Left lung (tissue), 10 donors: ENCODE results near the gene NDST3. TPM values are rescaled to one million over a fixed set of nuclear protein-coding genes. Genes with fewer than 3 reads are reported as not detected.

Experiments used
- ATAC-seq: fragments of 200-7000 bp; cut with Tn5 transposase; one replicate; pipeline ENCODE4 v1.9.1; 2020; ENCODE audit warnings: moderate library complexity
- DNase-seq, 4 donors: peaks; one replicate each; pipeline ENCODE4 v3.0.0-alpha.2; 2013 to 2020
- H3K27ac ChIP-seq, 2 donors: fragments of 200-600 bp; sonication (generic) in 1 of 2; one replicate each; pipeline versions ENCODE4 v1.5.0 to v1.8.0; 2020 to 2021
- H3K27me3 ChIP-seq, 2 donors: fragments of 200-600 bp; sonication (generic) in 1 of 2; one replicate each; pipeline versions ENCODE4 v1.5.0 to v1.8.0; 2020 to 2021
- H3K36me3 ChIP-seq, 2 donors: fragments of 200-600 bp; sonication (generic) in 1 of 2; one replicate each; pipeline versions ENCODE4 v1.5.0 to v1.8.0; 2020 to 2021
- H3K4me1 ChIP-seq, 2 donors: fragments of 200-600 bp; one replicate each; pipeline ENCODE4 v1.8.0; 2021
- H3K4me3 ChIP-seq, 2 donors: fragments of 200-600 bp; sonication (generic) in 1 of 2; one replicate each; pipeline versions ENCODE4 v1.5.0 to v1.8.0; 2020 to 2021; ENCODE audit warnings: mild to moderate bottlenecking in 1 of 2
- H3K9me3 ChIP-seq, 2 donors: fragments of 200-600 bp; sonication (generic) in 1 of 2; one replicate each; pipeline versions ENCODE4 v1.5.0 to v1.8.0; 2020 to 2021
- CTCF ChIP-seq, 2 donors: fragments of 200-600 bp; sonication (generic) in 1 of 2; IDR thresholded peaks; one replicate each; pipeline versions ENCODE4 v1.5.0 to v1.8.0; 2021; ENCODE audit warnings: antibody characterized with exemption in 2 of 2
- intact Hi-C, 2 donors: fragments of 100-400 bp; cut with DNase I; formaldehyde crosslinking; loops; one replicate each; pipeline versions ENCODE4 v1.11.2 to v1.14.2; 2022
- polyA plus RNA-seq, 6 donors: library from polyadenylated mRNA; unstranded; fragments of 120-200 nt; gene quantifications; one replicate each; pipeline ENCODE4 v1.2.1, GENCODE V29; 2013; ENCODE audit not compliant: insufficient read length in 6 of 6
- total RNA-seq, 2 donors: library from RNA; stranded (reverse); fragmentation: NEBNext Ultra II Directional; extraction: Animal tissue kit (Norgen Biotek cat#: 25700); gene quantifications; one replicate each; pipeline ENCODE4 v1.2.1, GENCODE V29; 2021
- donor health status: DM: no; HTN: yes; CAD: no.
- donor health status: DM: no; HTN: no; CAD: no.

Gene NDST3
- total and polyA plus RNA-seq, 8 donors, result 0.05 to 2.0 (median 1.6) TPM

- DNase-seq (peak in 1 of 4 donors; percentile 2), ATAC-seq (no peak)
- Histone ChIP-seq H3K27ac (no peak overlapping the region), H3K9me3 (no peaks in the 10 kb centered on the region), H3K36me3 (no peaks in the 10 kb centered on the region), H3K27me3 (no peaks in the 10 kb centered on the region), H3K4me3 (no peak overlapping the region), H3K4me1 (no peaks in the 10 kb centered on the region)
- intact Hi-C loops, result no loop called here
- TF ChIP-seq CTCF (IDR thresholded peaks at IDR 0.05), result no peak
These were observed 192.2 kb downstream of the NDST3 start for GRCh38 chr4:118226311-118227010.

GRCh38 chr4:118235566-118236120 is 201.4 kb downstream of the NDST3 start:
- Histone ChIP-seq H3K27me3 (no peaks in the 10 kb centered on the region), H3K4me1 (no peaks in the 10 kb centered on the region), H3K36me3 (no peaks in the 10 kb centered on the region), H3K4me3 (no peak overlapping the region), H3K9me3 (no peaks in the 10 kb centered on the region), H3K27ac (no peak overlapping the region)
- ATAC-seq, result no peak
- no peak for TF ChIP-seq CTCF (IDR thresholded peaks at IDR 0.05)
- intact Hi-C loops, result no loop called here
- no peak for DNase-seq

GRCh38 chr4:118237531-118237930 is 203.2 kb downstream of the NDST3 start:
- intact Hi-C loops, result no loop called here
- no peaks in the 10 kb centered on the region for H3K27me3 ChIP-seq
- H3K36me3 ChIP-seq, result no peaks in the 10 kb centered on the region
- H3K4me1 ChIP-seq, result no peaks in the 10 kb centered on the region
- no peak overlapping the region for H3K27ac ChIP-seq
- TF ChIP-seq CTCF (IDR thresholded peaks at IDR 0.05), result no peak
- H3K9me3 ChIP-seq, result no peaks in the 10 kb centered on the region
- no peak overlapping the region for H3K4me3 ChIP-seq
- DNase-seq (no peak), ATAC-seq (no peak)

- no peaks in the 10 kb centered on the region for H3K36me3 ChIP-seq
- peaks cover 0 to 3% of the 10 kb centered on the region in 2 donors for H3K9me3 ChIP-seq
- intact Hi-C loops, result no loop called here
- H3K4me3 ChIP-seq, result no peak overlapping the region
- DNase-seq (no peak), ATAC-seq (no peak)
- H3K27me3 ChIP-seq, result no peaks in the 10 kb centered on the region
- no peak overlapping the region for H3K27ac ChIP-seq
- no peak for TF ChIP-seq CTCF (IDR thresholded peaks at IDR 0.05)
- no peaks in the 10 kb centered on the region for H3K4me1 ChIP-seq
These were observed 215.6 kb downstream of the NDST3 start for GRCh38 chr4:118249890-118250289.

- ATAC-seq, result no peak
- TF ChIP-seq CTCF (IDR thresholded peaks at IDR 0.05), result no peak
- no peaks in the 10 kb centered on the region for H3K36me3 ChIP-seq
- H3K27ac ChIP-seq, result no peak overlapping the region
- no peak for DNase-seq
- no peaks in the 10 kb centered on the region for H3K4me1 ChIP-seq
- H3K4me3 ChIP-seq, result no peak overlapping the region
- peaks cover 0 to 3% of the 10 kb centered on the region in 2 donors for H3K9me3 ChIP-seq
- no peaks in the 10 kb centered on the region for H3K27me3 ChIP-seq
- intact Hi-C loops, result no loop called here
These were observed 220.1 kb downstream of the NDST3 start for GRCh38 chr4:118254368-118254767.
